IPS-20b (cell line): ENCODE results near the gene BCL6.
"Not testable (repeated sequence)": the region's sequence is repeated elsewhere in the genome, so short reads cannot be mapped to it uniquely, and the experiment has no call there.

Experiments
- H3K27ac ChIP-seq: one replicate; pipeline ENCODE4 v1.5.1; 2013; ENCODE audit warnings: low read length
- H3K27me3 ChIP-seq: 2 replicates; pipeline ENCODE4 v1.6.1; 2013; ENCODE audit warnings: mild to moderate bottlenecking, low read length, inconsistent platforms; ENCODE audit not compliant: insufficient read depth
- H3K36me3 ChIP-seq: 2 replicates; pipeline ENCODE4 v1.6.1; 2013; ENCODE audit warnings: low read depth, mild to moderate bottlenecking, inconsistent platforms, low read length, moderate library complexity; ENCODE audit not compliant: insufficient read depth
- H3K4me1 ChIP-seq: 2 replicates; pipeline ENCODE4 v1.6.1; 2013; ENCODE audit warnings: mild to moderate bottlenecking, control low read depth, inconsistent platforms, low read length, moderate library complexity; ENCODE audit not compliant: insufficient read depth
- H3K4me3 ChIP-seq: 2 replicates; pipeline ENCODE4 v1.5.1; 2013; ENCODE audit warnings: mild to moderate bottlenecking, low read length, inconsistent platforms
- H3K9ac ChIP-seq: 2 replicates; pipeline ENCODE4 v1.6.1; 2013; ENCODE audit warnings: low read depth, mild to moderate bottlenecking, inconsistent platforms, low read length, moderate library complexity
- H3K9me3 ChIP-seq: 2 replicates; pipeline ENCODE4 v1.6.1; 2013; ENCODE audit warnings: mild to moderate bottlenecking, low read depth, low read length, inconsistent platforms; ENCODE audit not compliant: insufficient read depth

The BCL6 gene

DNA sequence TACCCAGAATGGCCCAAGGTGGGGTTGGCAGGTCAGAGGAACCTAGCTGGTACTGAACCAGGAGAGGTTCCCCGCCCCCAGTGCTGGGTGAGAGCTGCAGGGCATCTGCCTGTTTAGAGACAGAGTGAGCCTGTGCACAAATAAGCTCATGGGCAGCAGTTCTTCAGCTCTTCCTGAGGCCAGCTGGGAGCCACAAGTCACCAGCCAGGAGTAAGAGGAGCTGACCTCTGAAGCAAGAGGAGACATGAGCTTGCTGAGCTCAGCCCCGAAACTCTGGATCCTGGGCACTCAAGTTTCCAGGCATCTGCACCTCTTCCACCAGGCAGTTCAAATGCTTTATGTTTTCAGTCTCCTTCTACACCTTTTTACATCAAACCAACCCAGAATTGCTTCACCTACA, 45.0 kb downstream of the BCL6 start:
- H3K27ac ChIP-seq, result no peak overlapping the region
- H3K9ac ChIP-seq, result no peak overlapping the region
- no peaks in the 10 kb centered on the region for H3K4me1 ChIP-seq
- no peak overlapping the region for H3K4me3 ChIP-seq
- no peaks in the 10 kb centered on the region for H3K9me3 ChIP-seq
- no peaks in the 10 kb centered on the region for H3K27me3 ChIP-seq
- H3K36me3 ChIP-seq, result no peaks in the 10 kb centered on the region

DNA sequence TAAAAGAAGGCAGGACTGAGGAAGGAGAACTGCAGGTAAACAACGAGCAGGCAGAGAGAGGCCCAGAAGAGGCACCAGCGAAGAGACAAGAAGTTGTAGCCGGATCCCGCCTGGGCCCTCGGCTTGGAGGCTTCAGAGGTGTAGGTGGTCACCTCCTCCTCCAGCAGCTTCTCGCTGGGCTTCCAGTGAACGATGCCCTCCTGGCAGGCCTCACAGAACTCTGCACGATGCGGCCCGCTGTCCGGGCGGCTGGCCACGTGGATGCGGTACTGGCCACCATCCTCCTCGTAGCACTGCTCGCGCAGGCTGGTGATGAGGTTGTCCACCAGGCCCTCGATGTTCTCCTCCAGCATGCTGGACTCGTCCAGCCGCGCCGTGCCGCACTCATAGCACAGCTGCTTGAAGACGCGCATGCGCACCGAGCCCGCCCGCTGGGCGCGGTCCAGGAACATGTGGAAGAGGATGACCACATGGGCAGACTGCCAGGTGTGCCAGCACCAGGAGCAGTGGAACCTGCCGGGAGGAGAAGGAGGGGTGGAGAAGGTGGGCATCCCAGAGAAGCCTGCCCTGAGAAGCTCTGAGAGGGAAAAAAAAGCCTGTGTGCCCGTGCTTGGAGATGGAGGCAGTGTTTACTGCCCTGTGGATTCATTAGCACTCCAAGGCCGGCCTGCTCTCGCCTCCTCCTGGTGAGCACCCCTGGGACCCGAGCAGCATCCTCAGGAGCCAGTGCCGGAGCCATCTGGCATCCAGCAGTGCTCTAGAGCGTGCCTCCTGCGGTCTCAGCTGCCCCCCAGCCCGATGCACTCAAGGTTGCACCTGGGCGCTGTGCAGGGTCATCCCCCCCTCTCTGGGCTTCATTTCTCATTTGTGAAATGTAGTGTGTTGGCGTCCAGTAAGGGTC, 46.5 kb downstream of the BCL6 start:
- Histone ChIP-seq H3K9me3 (no peaks in the 10 kb centered on the region), H3K4me3 (no peak overlapping the region), H3K9ac (no peak overlapping the region), H3K27ac (no peak overlapping the region), H3K4me1 (no peaks in the 10 kb centered on the region), H3K36me3 (no peaks in the 10 kb centered on the region), H3K27me3 (no peaks in the 10 kb centered on the region)

GRCh38 chr3:187696021-187696420, 49.2 kb downstream of the BCL6 start:
- Histone ChIP-seq H3K9me3 (no peaks in the 10 kb centered on the region), H3K4me1 (no peaks in the 10 kb centered on the region), H3K27me3 (no peaks in the 10 kb centered on the region), H3K36me3 (no peaks in the 10 kb centered on the region), H3K27ac (no peak overlapping the region), H3K4me3 (no peak overlapping the region), H3K9ac (no peak overlapping the region)

GRCh38 chr3:187695449-187695848, 49.8 kb downstream of the BCL6 start:
- H3K9me3 ChIP-seq, result no peaks in the 10 kb centered on the region
- H3K9ac ChIP-seq, result no peak overlapping the region
- H3K27me3 ChIP-seq, result no peaks in the 10 kb centered on the region
- H3K4me3 ChIP-seq, result no peak overlapping the region
- H3K27ac ChIP-seq, result no peak overlapping the region
- no peaks in the 10 kb centered on the region for H3K36me3 ChIP-seq
- no peaks in the 10 kb centered on the region for H3K4me1 ChIP-seq

DNA sequence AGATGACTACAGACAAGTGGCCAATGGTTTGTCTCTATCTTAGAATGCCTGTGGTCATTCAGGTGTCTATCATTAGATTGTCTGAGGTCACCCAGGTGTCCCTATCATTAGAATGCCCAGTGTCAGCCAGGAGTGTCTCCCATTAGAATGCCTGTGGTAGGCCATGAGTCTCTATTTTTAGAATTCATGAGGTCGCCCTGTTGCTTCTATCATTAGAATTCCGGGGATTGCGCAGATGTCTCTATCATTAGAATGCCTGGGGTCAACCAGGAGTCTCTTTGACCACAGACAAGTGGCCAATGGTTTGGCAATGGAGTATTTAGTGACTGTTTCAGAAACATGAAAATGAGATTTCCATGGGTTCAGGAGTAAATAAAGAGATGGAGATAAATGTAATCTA, 50.5 kb downstream of the BCL6 start:
- Histone ChIP-seq H3K4me1 (no peaks in the 10 kb centered on the region), H3K27me3 (no peaks in the 10 kb centered on the region), H3K9ac (no peak overlapping the region), H3K36me3 (no peaks in the 10 kb centered on the region), H3K27ac (no peak overlapping the region), H3K9me3 (no peaks in the 10 kb centered on the region), H3K4me3 (no peak overlapping the region)

DNA sequence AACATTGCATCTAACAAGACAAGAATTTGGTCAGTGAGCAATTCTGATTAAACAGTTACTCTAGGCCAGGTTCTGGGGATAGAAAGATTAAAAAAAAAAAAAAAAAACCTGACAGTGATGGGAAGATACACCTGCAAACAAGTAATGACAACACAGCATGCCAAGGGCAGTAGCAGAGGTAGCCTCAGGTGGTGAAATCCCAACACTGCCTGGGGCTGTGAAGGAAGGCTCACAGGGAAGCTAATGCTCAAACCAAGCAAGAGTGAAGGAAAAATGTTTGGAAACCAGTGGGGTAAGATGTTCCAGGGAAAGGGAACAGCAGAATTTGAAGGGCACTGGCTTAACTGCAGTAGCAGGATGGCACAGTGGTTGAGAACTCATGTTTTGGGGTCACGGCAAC, 51.8 kb downstream of the BCL6 start:
- Histone ChIP-seq H3K4me3 (no peak overlapping the region), H3K9me3 (no peaks in the 10 kb centered on the region), H3K4me1 (no peaks in the 10 kb centered on the region), H3K36me3 (no peaks in the 10 kb centered on the region), H3K27me3 (no peaks in the 10 kb centered on the region), H3K27ac (no peak overlapping the region), H3K9ac (no peak overlapping the region)

GRCh38 chr3:187689984-187690383, 55.3 kb downstream of the BCL6 start:
- Histone ChIP-seq H3K27me3 (no peaks in the 10 kb centered on the region), H3K4me1 (no peaks in the 10 kb centered on the region), H3K9ac (no peak overlapping the region), H3K27ac (no peak overlapping the region), H3K4me3 (no peak overlapping the region), H3K36me3 (no peaks in the 10 kb centered on the region), H3K9me3 (peaks cover 10% of the 10 kb centered on the region)

DNA sequence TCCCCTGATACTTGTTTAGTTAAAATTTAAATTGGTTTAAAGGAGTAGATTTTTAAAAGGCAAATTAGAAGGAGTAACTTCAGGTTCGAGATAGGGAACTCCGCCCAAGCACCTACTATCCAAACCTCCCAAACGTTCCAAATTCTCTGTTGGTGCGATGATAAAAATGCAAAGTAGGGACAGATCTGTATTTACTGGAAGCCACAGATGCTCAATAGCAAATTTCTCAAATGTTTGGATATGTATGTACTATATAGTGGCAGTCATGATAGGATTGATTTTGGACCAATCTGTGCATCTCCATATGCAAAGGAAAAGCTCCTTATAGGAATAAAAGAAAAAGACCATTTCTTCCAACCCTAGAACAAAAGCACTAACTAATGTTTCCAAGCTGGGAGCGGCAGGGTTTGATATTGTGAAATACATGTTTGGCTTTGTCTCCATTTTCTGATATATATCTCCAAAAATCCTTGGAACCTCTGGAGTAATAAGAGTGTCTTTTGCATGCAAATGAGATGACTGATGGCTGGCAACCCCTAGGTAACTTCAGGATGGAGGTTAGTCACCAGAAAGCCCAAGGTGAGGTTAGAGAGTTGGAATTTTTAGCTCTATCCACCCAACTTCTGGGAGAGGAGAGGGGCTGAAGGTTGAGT, 58.5 kb downstream of the BCL6 start:
- H3K9ac ChIP-seq, result no peak overlapping the region
- H3K4me3 ChIP-seq, result no peak overlapping the region
- H3K27me3 ChIP-seq, result no peaks in the 10 kb centered on the region
- no peaks in the 10 kb centered on the region for H3K36me3 ChIP-seq
- H3K9me3 ChIP-seq, result peaks cover 10% of the 10 kb centered on the region
- H3K27ac ChIP-seq, result no peak overlapping the region
- no peaks in the 10 kb centered on the region for H3K4me1 ChIP-seq

GRCh38 chr3:187685948-187686347, 59.3 kb downstream of the BCL6 start:
- no peaks in the 10 kb centered on the region for H3K36me3 ChIP-seq
- H3K27me3 ChIP-seq, result no peaks in the 10 kb centered on the region
- no peak overlapping the region for H3K27ac ChIP-seq
- no peak overlapping the region for H3K4me3 ChIP-seq
- H3K4me1 ChIP-seq, result no peaks in the 10 kb centered on the region
- H3K9me3 ChIP-seq, result peaks cover 10% of the 10 kb centered on the region
- no peak overlapping the region for H3K9ac ChIP-seq

GRCh38 chr3:187684880-187685279, 60.4 kb downstream of the BCL6 start:
- Histone ChIP-seq H3K27me3 (no peaks in the 10 kb centered on the region), H3K9me3 (peaks cover 10% of the 10 kb centered on the region), H3K36me3 (no peaks in the 10 kb centered on the region), H3K27ac (no peak overlapping the region), H3K9ac (no peak overlapping the region), H3K4me3 (no peak overlapping the region), H3K4me1 (no peaks in the 10 kb centered on the region)

DNA sequence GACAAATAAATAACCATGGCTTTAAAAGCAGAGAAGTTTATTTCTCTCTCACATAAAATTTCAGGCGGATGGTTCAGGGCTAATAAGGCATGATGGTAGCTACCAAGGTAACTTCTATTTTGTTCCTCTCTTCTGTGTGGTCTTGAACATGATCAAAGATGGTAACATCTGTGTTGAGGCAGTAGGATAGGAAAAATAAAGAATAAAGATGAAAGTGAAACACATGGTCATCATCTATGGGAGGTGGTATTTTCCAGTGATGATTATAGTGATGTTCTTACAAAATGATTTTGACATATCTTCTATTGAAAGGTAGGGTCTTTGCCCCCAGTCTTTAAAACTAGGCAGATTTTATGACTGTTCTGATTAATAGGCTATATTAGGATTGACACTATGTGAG, 60.8 kb downstream of the BCL6 start:
- no peaks in the 10 kb centered on the region for H3K4me1 ChIP-seq
- no peaks in the 10 kb centered on the region for H3K36me3 ChIP-seq
- H3K27me3 ChIP-seq, result no peaks in the 10 kb centered on the region
- H3K4me3 ChIP-seq, result no peak overlapping the region
- H3K9ac ChIP-seq, result no peak overlapping the region
- no peak overlapping the region for H3K27ac ChIP-seq
- peaks cover 10% of the 10 kb centered on the region for H3K9me3 ChIP-seq

DNA sequence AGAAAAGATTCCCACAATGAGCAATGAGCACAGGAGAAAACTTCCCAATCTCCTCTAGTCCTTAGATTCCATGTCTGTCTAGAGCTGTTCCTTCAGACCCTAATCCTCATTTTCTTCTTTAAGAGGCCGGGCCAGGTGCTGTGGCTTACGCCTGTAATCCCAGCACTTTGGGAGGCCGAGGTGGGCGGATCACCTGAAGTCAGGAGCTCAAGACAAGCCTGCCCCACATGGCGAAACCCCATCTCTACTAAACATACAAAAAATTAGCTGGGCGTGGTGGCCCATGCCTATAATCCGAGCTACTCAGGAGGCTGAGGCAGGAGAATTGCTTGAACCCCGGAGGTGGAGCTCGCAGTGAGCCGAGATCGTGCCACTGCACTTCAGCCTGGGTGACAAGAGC, 63.5 kb downstream of the BCL6 start:
- not testable (repeated sequence) for H3K4me1 ChIP-seq, H3K9ac ChIP-seq, H3K36me3 ChIP-seq, H3K27me3 ChIP-seq, H3K27ac ChIP-seq, H3K4me3 ChIP-seq
- peaks cover 10% of the 10 kb centered on the region for H3K9me3 ChIP-seq
